GM12872 (cell line): Measurements from ENCODE around the gene GBF1.

Source experiments
- TF ChIP-seq, protein P1 (sequence below): IDR thresholded peaks from 3 replicates; pipeline ENCODE4 v1.5.1; 2011; ENCODE audit warnings: low read depth, mild to moderate bottlenecking, low read length, moderate library complexity; ENCODE audit not compliant: insufficient read depth

The GBF1 gene

DNA sequence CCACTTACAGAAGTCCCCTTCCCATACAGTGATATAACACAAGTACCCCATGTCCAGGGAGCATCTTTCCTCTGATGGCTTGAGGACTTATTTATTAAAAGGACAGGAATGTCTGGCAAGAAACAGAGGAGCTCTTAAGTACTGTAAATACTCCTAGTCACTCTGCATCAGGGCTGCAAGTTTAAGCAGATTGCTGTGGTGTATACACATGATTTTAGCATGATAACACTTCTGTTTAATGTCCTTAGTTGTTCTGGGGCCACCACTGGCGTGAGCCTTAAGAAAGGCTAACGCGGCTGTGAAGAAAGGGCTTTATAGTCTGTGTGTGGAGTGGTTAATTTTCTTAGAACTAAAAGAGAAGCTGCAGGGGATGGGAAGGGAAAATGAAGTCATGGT lies 65.7 kb downstream of the GBF1 start:
- TF ChIP-seq, protein P1, sequence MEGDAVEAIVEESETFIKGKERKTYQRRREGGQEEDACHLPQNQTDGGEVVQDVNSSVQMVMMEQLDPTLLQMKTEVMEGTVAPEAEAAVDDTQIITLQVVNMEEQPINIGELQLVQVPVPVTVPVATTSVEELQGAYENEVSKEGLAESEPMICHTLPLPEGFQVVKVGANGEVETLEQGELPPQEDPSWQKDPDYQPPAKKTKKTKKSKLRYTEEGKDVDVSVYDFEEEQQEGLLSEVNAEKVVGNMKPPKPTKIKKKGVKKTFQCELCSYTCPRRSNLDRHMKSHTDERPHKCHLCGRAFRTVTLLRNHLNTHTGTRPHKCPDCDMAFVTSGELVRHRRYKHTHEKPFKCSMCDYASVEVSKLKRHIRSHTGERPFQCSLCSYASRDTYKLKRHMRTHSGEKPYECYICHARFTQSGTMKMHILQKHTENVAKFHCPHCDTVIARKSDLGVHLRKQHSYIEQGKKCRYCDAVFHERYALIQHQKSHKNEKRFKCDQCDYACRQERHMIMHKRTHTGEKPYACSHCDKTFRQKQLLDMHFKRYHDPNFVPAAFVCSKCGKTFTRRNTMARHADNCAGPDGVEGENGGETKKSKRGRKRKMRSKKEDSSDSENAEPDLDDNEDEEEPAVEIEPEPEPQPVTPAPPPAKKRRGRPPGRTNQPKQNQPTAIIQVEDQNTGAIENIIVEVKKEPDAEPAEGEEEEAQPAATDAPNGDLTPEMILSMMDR = no peak

DNA sequence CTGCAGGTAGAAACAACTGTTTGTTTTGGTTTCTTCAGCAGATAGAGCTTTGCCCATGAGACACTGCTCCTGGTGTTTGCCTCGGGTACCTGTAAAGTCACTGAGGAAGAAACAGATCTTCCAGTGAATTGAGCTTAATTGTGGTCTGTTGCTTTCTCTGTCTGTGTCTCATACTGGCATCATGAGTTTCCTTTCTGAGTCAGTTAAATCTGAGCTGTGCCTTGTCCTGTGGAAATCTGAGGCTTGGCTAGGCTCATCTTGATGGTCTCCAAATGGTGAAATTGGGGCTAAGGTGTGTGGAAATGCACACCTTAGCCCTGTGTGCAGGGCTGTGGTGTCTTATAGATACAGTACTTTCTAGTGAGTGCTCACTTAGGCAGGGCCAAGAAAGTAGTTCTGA lies 67.4 kb downstream of the GBF1 start:
- TF ChIP-seq, protein P1 = no peak

DNA sequence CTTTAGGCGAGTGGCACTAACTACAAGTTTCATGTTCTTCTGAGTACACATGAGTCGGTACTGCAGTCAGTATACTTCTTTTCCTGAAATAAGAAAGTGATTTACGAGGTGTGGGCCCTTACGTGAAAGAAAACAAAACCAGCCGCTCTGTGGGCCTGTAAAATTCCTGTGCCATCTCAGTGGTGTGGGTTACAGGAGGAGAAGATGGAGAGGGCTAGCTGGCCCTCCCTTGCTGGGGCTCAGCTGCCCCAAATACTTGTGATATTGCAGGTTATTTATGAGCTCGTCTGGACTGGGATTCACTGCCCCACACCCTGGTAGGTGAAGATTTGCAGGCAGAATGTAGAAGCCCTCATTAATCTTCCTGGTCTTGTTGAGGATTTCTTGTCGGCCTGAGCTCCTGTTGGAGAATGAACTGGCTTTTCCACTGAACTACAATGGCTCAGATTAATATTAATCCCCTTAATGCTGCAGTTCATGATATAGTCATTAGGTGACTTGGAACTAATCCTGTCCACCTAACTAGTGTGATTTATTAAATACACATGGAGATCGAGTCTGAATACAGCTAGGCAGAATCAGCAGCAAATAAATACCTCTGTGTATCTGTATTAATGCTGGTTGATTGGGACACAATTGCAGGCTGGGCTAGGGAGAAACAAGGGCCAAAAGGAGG lies 68.0 kb downstream of the GBF1 start:
- TF ChIP-seq, protein P1 = no peak

DNA sequence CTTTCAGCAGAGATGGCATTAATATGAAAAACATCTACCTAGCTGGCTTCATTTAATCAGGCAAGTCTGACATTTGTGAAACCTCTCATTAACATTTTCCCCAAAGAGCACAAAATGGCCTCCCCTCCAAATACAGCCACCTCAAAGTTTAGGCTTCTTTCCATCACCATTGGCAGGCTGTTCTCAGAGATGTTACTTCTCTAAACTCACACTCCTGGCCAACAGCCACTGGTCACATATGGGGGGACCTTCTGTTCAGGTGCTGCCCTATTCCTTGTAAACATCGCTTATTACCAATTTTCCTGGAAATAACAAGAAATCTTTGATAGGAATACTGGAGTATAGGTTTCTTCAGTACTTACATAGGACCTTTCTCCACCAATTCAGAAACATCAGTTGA lies 69.5 kb downstream of the GBF1 start:
- TF ChIP-seq, protein P1 = no peak

DNA sequence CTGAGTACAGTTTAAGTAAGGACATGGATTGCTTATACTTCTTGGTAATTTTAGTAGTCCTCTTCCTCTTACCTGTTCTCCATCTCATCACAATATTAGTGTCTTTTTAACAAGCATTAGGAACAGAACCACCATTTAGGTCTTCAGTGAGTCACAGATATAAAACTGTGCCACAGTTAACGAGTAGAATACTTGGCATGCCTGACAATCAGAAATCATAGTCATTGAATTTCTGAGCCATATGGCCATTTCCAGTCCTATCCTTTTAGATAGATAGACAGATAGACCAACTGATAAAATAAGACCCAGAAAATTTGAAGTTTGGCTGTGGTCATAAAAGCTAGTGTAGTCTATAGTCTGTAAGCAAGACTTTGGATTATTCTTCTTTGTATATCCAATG lies 71.1 kb downstream of the GBF1 start:
- TF ChIP-seq, protein P1 = no peak

DNA sequence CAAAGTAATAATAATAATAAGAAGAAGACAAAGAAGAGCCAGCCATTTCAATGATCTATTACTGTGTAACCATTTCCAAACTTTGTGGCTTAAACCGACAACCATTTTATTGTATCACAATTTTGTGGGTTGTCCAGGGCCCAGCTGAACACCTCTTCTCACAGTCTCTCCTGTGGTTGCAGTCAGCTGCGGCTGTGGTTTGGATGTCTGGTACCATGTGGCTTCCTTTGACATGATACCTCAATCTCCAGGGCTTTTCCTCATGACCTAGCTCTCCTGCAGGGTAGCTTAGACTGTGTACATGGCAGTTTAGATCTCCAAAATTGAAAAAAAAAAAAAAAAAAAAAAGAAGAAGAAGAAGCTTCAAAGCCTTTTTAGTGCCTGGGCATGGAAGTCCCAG lies 77.6 kb downstream of the GBF1 start:
- TF ChIP-seq, protein P1 = no peak

DNA sequence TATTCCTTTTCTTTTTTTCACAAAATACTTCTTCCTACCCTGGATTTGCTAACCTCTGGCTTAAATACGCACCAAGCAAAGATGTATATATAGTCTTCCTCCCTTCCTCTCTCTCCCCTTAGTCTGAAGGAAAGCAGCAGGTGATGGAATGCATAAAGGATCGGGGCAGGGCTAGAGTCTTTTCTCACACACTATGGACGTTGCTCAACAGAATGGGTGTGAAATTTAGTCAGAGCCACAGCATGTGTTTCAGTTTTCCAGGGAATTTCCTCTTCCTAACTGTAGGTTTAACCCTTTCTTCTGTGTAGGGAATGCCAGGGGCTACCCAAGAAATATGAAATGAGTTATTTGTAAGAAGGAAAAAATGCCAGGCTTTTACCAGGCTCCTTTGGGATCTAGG lies 78.7 kb downstream of the GBF1 start:
- TF ChIP-seq, protein P1 = no peak
